Skeletal muscle cell (primary cell): Measurements from ENCODE around the gene PHLDA3.
A peak's percentile ranks its signal among the peaks of the same experiment; 100 is the strongest.
"Not testable (repeated sequence)": the region's sequence is repeated elsewhere in the genome, so short reads cannot be mapped to it uniquely, and the experiment has no call there.

Source experiments
- DNase-seq: peaks from one replicate; pipeline ENCODE4 v3.0.0-alpha.2; 2010; ENCODE audit warnings: low read depth
- H3K4me3 ChIP-seq: 2 replicates; pipeline ENCODE4 v1.5.1; 2011; ENCODE audit warnings: low read depth, mild to moderate bottlenecking, control low read depth, low read length, moderate library complexity

PHLDA3 gene

GRCh38 chr1:201489643-201490261, 20.8 kb upstream of the PHLDA3 start:
- no peak overlapping the region for H3K4me3 ChIP-seq
- DNase-seq, result no peak

DNA sequence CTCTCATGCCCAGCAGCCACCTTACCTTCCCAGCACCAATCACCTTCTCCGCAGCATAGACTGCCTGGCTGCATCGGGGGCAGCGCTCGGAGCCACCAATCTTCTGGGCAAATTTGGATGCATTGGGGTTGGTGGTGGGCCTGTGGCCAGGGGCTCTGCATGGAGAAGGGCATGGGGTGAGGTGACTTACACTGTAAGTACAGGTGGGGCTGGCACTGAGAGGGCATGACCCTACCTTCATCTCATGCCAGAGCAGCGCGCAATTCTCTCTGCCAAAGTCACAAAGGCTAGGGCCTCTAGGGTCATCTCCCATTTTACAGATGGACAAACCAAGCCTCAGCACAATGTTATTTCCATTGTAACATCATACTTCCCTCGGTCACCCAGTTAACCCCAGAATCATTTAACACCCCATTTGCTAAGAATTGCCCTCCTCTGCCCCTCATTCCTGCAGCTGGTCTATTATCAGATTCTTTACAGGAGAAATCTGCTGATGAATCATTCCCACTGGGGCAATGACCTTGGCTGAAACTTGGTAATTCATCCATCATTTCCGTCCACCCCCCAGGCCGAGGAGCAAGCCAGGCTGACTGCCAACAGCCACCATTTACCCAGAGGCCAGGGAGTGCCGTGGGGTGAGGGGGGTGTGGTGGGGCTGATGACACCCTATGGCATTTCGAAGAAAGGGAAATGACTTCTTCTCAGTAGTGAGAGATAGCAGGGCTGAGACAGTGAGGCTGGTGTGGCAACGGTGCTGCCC, 20.0 kb upstream of the PHLDA3 start:
- no peak overlapping the region for H3K4me3 ChIP-seq
- DNase-seq, result peak; percentile 93

DNA sequence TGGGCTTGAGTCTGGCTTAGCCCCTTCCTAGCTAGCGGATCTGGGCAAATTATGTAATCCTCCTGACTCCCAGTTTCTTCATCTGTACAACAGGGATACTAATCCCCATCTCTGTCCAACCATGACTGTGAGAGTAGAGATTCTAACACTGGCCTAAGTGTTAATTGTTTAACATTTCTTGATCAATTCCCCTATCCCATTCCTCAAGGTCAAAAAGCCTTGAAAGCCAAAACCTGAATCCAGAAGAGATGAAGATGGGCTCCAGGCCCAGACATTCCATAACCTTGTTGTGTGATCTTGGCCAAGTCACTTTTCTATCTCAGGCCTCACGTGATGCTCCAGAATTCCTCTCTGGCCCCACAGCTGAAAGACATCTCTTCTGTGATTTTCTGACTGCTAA, 18.8 kb upstream of the PHLDA3 start:
- DNase-seq, result no peak
- H3K4me3 ChIP-seq, result no peak overlapping the region

- peak; percentile 44 for DNase-seq
- no peak overlapping the region for H3K4me3 ChIP-seq
Observed at GRCh38 chr1:201486187-201486586, 17.2 kb upstream of the PHLDA3 start.

- DNase-seq, result no peak
- H3K4me3 ChIP-seq, result no peak overlapping the region
Observed at GRCh38 chr1:201485184-201485774, 16.3 kb upstream of the PHLDA3 start.

- no peak overlapping the region for H3K4me3 ChIP-seq
- DNase-seq, result no peak
Observed at GRCh38 chr1:201483373-201483949, 14.5 kb upstream of the PHLDA3 start.

DNA sequence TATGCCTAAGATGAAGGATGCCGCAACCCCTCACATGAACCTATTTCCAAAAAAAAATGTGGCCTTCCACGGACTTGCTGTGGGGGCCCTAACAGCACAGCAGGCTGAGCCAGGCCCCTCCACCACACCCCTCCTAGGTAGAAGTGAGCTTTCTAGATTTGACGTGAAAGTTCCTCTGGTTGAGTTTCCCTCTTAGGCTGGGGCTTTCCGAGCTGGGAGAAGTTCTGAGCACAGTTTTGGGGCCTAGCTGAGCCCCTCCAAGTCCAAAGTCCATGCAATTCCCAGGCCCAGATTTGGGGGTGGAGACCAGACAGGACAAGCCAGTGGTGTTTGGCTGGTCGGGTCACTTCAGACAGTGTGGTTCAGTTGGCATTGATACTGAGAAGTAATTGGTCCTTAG, 13.8 kb upstream of the PHLDA3 start:
- no peak overlapping the region for H3K4me3 ChIP-seq
- no peak for DNase-seq

- no peak overlapping the region for H3K4me3 ChIP-seq
- no peak for DNase-seq
Observed at GRCh38 chr1:201481761-201482493, 12.9 kb upstream of the PHLDA3 start.

DNA sequence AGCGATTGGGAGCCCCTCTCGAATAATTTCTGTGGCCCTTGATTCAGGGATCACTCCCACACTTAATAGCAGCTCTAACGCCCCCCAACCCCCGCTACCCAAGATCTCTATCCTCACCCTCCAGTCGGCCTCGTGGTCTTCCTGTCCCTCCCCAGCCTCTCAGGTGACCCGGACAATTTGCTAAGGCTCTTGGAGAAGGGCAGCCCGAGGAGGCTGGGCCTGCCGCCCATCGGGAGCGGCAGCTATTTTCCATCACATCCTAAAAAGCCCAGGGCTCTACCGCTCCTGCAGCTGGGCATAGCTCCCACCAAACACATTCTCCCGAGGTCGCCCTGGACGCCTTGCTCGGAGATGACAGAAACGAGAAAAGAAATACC, 12.0 kb upstream of the PHLDA3 start:
- H3K4me3 ChIP-seq, result peak overlapping the region; percentile 24
- DNase-seq, result no peak

GRCh38 chr1:201480231-201481003, 11.4 kb upstream of the PHLDA3 start:
- DNase-seq, result no peak
- H3K4me3 ChIP-seq, result peak overlapping the region; percentile 24

DNA sequence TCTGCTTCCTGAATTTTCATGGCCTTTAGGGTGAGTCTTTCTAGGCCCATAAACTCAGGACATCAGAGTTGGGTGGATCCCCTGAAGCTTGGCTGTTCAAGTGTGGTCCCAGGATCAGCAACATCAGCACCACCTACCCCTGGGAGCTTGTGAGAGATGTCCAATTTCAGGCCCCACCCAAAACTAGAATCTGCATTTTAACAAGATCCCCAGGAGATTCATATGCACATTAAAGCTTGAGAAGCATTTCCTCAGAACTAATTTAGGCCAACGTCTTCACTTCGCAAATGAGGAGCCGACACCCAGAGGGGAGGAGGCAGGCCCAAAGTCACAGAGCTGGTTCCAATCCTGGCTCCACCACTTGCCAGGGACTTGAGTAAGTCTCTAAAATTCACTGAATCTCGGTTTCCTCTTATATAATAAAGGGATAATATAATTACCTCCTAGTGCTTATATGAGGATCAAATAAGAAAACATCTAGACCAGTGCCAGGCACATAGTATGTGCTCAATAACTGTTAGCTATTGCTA, 10.3 kb upstream of the PHLDA3 start:
- H3K4me3 ChIP-seq, result no peak overlapping the region
- DNase-seq, result no peak

DNA sequence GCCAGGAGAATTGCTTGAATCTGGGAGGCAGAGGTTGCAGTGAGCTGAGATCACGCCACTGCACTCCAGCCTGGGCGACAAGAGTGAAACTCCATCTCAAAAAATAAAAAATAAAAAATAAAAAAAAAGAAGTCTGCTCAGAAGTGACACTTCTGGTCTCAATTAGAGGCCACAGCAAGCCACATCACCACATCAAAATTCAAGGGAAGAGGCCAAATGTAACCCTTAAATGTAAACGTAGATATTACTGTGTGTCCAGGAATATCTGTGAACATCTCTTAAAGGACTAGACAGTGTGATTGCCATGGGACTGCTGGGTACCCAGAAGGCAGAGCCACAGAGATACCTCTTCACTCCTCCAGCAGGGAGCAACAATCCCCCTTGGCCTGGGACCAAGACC, 9.7 kb upstream of the PHLDA3 start:
- H3K4me3 ChIP-seq, DNase-seq: not testable (repeated sequence)

DNA sequence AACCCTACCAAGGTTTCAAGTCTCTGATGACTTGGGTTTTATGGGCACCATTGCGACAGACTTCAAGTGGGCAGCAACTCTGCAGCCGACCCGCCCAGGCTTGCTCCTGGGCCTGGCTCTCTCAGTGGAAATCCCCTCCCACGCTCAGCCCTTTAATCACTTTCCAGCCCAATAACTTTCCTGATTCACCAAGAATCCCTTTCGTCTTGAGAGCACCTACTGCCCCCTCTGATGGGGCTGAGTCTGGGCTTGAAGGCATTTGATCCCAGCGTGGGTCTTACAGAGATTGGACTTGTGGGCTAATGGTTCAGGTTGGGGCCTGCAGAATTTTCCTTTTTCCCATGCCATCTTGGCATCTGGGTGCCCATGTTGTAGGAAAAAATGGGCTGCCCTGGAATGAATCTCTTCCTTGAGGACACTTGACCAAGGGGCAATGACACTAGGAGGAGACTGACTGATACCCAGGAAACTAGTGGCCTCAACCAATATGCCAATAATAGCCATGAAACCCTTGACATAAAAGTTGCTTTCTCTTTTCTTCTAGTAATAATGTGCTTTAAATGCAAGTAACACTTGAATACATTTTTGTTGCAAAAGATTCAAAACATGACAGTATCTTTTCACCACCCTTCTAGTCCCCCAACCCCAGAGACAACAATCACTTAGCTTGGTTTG, 7.8 kb upstream of the PHLDA3 start:
- no peak for DNase-seq
- H3K4me3 ChIP-seq, result no peak overlapping the region

DNA sequence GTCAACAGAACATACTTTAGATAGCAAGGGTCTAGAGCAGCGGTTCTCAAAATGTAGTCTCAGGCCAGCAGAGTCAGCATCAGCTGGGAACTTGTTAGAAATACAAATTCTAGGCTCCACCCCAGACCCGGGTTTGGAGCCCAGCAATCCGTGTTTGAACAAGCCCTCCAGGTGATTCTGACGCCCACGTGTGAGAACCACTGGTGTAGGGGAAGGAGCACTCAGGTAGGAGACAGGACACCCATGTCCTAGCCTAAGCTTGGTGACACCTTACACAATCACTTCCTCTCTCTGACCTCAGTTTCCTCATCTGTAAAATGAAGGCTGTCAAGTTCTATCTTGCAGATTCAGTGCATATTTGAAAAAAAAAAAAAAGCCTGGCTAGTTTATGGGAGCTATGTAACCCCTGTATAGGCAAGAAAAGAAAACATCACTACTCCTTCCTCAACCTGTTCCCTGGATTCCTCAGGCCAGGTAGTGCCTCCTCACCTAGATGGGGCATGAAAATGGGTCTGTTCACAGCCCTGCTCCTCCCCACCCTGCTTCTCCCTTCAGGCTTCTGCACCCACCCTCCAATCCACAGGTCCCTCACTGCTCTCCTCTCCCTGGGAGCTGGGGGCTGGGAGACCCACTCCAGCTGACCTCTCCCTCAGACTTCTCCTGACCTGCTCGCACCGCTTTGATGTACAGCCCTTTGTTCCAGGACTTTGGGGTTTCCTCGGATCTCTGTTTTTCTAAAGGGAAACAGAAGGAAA, 7.1 kb upstream of the PHLDA3 start:
- H3K4me3 ChIP-seq, result no peak overlapping the region
- DNase-seq, result no peak

- no peak overlapping the region for H3K4me3 ChIP-seq
- DNase-seq, result no peak
Observed at GRCh38 chr1:201475130-201475529, 6.1 kb upstream of the PHLDA3 start.

DNA sequence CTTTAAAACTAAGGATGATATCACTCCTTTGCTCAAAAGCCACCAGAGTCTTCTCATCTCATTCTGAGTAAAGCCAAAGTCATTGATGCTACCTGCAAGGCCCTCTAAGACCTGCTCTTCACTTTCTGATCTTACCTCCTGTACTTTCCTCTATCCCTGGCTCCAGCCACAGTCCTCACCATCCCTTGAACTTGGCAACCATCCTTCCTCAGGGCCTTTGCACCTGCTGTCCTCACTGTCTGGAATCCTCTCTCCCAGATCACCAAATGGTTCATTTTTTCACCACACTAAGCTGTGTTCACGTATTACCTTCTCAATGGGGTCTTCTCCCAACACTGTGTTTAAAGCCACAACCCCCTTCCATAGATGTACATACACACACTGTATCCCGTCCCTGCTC, 4.3 kb upstream of the PHLDA3 start:
- DNase-seq, result no peak
- no peak overlapping the region for H3K4me3 ChIP-seq

DNA sequence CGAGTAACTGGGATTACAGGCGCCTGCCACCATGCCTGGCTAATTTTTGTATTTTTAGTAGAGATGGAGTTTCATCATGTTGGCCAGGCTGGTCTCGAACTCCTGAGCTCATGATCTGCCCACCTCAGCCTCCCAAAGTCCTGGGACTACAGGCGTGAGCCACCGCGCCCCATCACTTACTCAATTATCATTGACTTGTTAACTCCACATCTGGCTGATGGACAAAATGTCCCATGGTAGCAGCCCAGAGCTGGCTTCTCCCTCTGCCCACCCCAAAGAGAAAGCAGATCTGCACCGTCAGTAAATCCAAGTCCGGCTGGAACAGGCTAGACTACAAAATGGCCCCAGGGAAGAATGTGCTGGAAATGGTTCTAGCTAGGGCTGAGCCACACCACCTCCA, 3.3 kb upstream of the PHLDA3 start:
- DNase-seq, H3K4me3 ChIP-seq: not testable (repeated sequence)

GRCh38 chr1:201471772-201472171, 2.8 kb upstream of the PHLDA3 start:
- H3K4me3 ChIP-seq, result no peak overlapping the region
- no peak for DNase-seq
